ACC112 (cell line): Measurements from ENCODE around the gene ATG4B.

Experiments
- H2AFZ ChIP-seq: fragments of 200-600 bp; sonication (generic); one replicate; pipeline ENCODE4 v1.6.0; 2017; ENCODE audit warnings: antibody characterized with exemption, low read length; ENCODE audit not compliant: unreplicated experiment
- H3K27ac ChIP-seq: fragments of 200-600 bp; sonication (generic); 2 replicates; pipeline ENCODE4 v1.5.1; 2014; ENCODE audit warnings: low read depth, mild to moderate bottlenecking, antibody characterized with exemption, low read length, moderate library complexity
- H3K27me3 ChIP-seq: fragments of 200-600 bp; sonication (generic); 2 replicates; pipeline ENCODE4 v1.6.1; 2014; ENCODE audit warnings: mild to moderate bottlenecking, antibody characterized with exemption, low read length, moderate library complexity, mixed read lengths; ENCODE audit not compliant: insufficient read depth
- H3K36me3 ChIP-seq: fragments of 200-600 bp; sonication (generic); 2 replicates; pipeline ENCODE4 v1.6.1; 2016; ENCODE audit warnings: mild to moderate bottlenecking, antibody characterized with exemption, low read length, moderate library complexity, mixed read lengths; ENCODE audit not compliant: insufficient read depth
- H3K4me1 ChIP-seq: fragments of 200-600 bp; sonication (generic); one replicate; pipeline ENCODE4 v1.6.1; 2016; ENCODE audit warnings: low read length, mixed read lengths; ENCODE audit not compliant: insufficient read depth, unreplicated experiment, control insufficient read depth
- H3K4me3 ChIP-seq: fragments of 200-600 bp; sonication (generic); 2 replicates; pipeline ENCODE4 v1.5.1; 2014; ENCODE audit warnings: mild to moderate bottlenecking, low read depth, low read length
- H3K79me2 ChIP-seq: fragments of 200-600 bp; sonication (generic); one replicate; pipeline ENCODE4 v1.6.0; 2016; ENCODE audit warnings: low read length; ENCODE audit not compliant: control insufficient read depth, unreplicated experiment, insufficient read depth

Gene ATG4B

GRCh38 chr2:241676665-241677064 lies 39.2 kb downstream of the ATG4B start:
- 0 out of 2 replicates have a peak, but pooled peaks cover 13% of the 10 kb centered on the region for H3K36me3 ChIP-seq

DNA sequence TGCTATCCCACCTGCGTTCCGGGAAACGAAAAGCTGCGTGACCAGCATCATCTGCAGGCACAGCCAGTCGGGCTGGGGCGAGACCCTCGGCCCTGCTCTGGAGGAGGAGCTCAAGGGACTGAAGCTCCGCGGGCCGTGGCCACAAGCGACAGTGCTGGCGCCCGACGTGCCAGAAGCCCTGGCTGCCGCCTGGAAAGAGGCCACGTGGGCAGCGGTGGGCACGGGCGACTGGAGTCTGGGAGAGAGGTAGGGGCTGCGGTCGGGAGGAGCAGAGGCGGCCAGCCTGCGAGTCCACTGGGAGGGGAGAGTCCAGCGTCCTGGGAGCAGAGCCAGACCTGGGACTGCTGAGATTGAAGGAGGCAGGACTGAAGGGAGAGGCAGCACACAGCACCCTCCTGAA lies 39.9 kb downstream of the ATG4B start:
- no peak overlapping the region for H3K4me3 ChIP-seq
- peaks cover 12% of the 10 kb centered on the region for H3K79me2 ChIP-seq
- no peaks in the 10 kb centered on the region for H3K27me3 ChIP-seq
- peaks cover 17% of the 10 kb centered on the region for H3K4me1 ChIP-seq
- 0 out of 2 replicates have a peak, but pooled peaks cover 13% of the 10 kb centered on the region for H3K36me3 ChIP-seq
- no peak overlapping the region for H3K27ac ChIP-seq
- H2AFZ ChIP-seq, result no peak overlapping the region

More at GRCh38 chr2:241676665-241677064, 39.2 kb downstream of the ATG4B start:
- Histone ChIP-seq H3K4me3 (no peak overlapping the region), H3K79me2 (peaks cover 12% of the 10 kb centered on the region), H3K4me1 (peaks cover 11% of the 10 kb centered on the region), H3K27ac (no peak overlapping the region), H2AFZ (no peak overlapping the region), H3K27me3 (no peaks in the 10 kb centered on the region)

- Histone ChIP-seq H3K27ac (no peak overlapping the region), H2AFZ (no peak overlapping the region), H3K36me3 (0 out of 2 replicates have a peak, but pooled peaks cover 16% of the 10 kb centered on the region)
Observed at GRCh38 chr2:241678307-241678706, 40.8 kb downstream of the ATG4B start.

GRCh38 chr2:241678784-241679540 lies 41.5 kb downstream of the ATG4B start:
- H3K4me1 ChIP-seq, result peaks cover 17% of the 10 kb centered on the region
- H3K79me2 ChIP-seq, result peaks cover 19% of the 10 kb centered on the region
- H3K27me3 ChIP-seq, result no peaks in the 10 kb centered on the region
- no peak overlapping the region for H3K4me3 ChIP-seq
- H3K36me3 ChIP-seq, result 0 out of 2 replicates have a peak, but pooled peaks cover 19% of the 10 kb centered on the region
- no peak overlapping the region for H2AFZ ChIP-seq
- no peak overlapping the region for H3K27ac ChIP-seq

More at GRCh38 chr2:241678307-241678706, 40.8 kb downstream of the ATG4B start:
- H3K79me2 ChIP-seq, result peaks cover 16% of the 10 kb centered on the region
- no peak overlapping the region for H3K4me3 ChIP-seq
- peaks cover 17% of the 10 kb centered on the region for H3K4me1 ChIP-seq
- H3K27me3 ChIP-seq, result no peaks in the 10 kb centered on the region

DNA sequence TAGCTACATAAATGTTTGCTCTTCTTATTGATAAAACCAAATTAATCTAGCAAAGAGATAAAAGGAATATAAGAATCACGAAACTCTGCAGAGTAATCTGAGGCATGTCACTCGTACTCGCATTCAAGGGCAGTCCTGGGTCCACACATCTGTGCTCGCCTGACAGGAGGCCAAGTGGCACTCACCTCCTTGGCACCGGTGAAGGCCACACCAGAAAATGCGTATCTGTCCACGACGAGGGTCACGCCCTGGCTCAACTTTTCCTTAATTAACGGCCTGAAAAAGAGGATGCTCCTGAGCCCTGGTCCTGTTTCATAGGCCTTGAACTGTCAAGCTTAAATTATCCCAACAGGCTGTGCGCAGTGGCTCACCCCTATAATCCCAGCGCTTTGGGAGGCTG lies 42.6 kb downstream of the ATG4B start:
- H3K36me3 ChIP-seq, result peaks cover 23% of the 10 kb centered on the region; the same call in 1 of the 2 replicates
- no peak overlapping the region for H3K4me3 ChIP-seq
- H3K27ac ChIP-seq, result peak overlapping the region; percentile 72
- H2AFZ ChIP-seq, result no peak overlapping the region
- H3K27me3 ChIP-seq, result no peaks in the 10 kb centered on the region
- H3K79me2 ChIP-seq, result peaks cover 29% of the 10 kb centered on the region
- H3K4me1 ChIP-seq, result peaks cover 17% of the 10 kb centered on the region

DNA sequence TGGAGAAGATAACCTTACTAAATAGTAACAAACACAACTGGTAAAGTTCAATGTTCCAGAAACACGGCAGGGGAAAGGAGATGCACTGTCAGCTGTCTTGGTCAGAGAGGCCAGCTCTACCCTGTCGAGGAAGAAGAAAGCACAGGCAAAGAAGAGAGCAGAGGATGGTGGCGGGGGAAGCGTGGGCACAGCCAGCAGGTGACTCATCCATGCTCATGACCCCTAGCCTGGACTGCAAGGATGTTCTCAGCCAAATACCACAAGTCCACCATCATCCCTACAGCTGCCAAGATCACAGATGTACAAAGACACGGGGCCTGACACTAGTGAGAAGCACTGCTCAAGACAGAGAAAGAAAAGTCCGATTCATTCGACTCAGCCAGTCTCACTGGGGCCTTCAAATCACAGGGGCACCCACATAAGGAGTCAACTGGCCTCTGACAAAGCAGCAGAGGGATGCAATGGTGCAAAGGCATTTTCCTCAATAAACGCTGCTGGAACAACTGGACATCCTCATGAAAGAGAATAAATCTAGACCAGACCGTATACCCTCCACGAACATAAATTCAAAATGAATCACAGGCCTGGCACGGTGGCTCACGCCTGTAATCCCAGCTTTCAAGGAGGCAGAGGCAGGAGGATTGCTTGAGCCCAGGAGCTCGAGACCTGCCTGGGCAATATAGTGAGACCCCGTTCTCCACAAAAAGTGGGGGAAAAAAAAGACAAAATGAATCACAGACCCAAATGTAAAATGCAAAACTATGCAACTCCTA lies 43.5 kb downstream of the ATG4B start:
- Histone ChIP-seq H3K4me1 (peaks cover 21% of the 10 kb centered on the region), H3K4me3 (peak overlapping the region; percentile 27; the same call in 1 of the 2 replicates), H3K27me3 (no peaks in the 10 kb centered on the region), H3K36me3 (peaks cover 23% of the 10 kb centered on the region; the same call in 1 of the 2 replicates), H3K79me2 (peaks cover 37% of the 10 kb centered on the region), H2AFZ (no peak overlapping the region), H3K27ac (peak overlapping the region; percentile 72)

DNA sequence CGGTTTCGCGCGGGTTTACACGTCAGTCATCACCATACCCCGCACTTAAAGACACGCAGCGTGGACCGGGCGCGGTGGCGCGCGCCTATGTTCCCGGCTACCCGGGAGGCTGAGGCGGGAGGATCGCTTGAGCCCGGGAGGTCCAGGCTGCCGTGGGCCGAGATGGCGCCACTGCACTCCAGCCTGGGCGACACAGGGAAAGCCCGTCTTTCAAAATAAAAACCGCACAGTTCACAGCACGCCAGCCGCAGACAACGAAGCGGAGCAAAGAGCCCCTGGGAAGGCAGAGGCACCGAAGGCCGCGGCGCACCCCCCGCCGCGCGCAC lies 48.8 kb downstream of the ATG4B start:
- H2AFZ ChIP-seq, result peak overlapping the region; percentile 64
- peak overlapping the region; percentile 100 for H3K4me3 ChIP-seq
- H3K27ac ChIP-seq, result peak overlapping the region; percentile 46
- H3K79me2 ChIP-seq, result peaks cover 57% of the 10 kb centered on the region
- H3K4me1 ChIP-seq, result peaks cover 20% of the 10 kb centered on the region
- peaks cover 10% of the 10 kb centered on the region; the same call in 1 of the 2 replicates for H3K36me3 ChIP-seq
- no peaks in the 10 kb centered on the region for H3K27me3 ChIP-seq

DNA sequence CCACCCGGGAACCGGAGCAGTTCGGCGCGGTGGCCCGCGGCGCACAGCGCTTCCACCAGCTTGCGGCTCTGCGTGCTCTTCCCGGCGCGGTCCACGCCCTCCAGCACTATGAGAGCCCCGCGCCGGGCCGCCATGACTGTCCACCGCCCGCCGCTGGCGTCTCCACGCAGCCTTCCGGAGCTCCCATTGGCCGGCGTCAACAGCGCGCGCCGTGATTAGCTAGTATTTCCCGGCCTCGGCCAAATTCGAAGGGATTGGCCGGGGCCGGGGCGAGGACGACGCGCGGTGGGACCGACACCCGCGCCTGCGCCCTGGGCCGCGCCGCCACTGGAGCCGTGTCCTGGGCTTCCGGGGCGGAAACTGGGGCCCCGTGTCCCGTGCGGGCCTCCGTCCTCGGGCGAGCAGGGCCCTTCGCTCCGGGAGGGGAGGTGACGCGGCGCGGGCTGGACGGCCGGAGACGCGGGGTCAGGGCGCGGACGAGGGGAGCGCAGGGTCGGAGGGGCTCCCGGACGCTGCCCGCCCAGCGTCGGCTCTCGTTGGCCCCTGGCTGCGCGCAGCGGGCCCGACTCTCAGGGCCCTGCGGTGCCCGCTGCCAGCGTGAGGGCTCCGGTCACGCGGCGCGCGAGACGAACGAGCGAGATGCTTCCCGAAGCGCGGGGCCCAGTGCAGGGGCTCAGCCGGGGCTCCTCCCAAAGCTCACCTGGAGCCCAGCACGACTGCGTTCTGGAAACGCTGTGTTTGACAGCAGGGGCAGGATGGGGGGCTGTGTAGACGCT lies 49.3 kb downstream of the ATG4B start, which contains the start of gene DTYMK:
DTYMK (minus strand) TSS at position 166 of the 776 bp plus-strand sequence; CDS start at position 134, 32 bp downstream.
- no peaks in the 10 kb centered on the region for H3K27me3 ChIP-seq
- peaks cover 57% of the 10 kb centered on the region for H3K79me2 ChIP-seq
- peak within 1 kb of the TSS; percentile 82 for H3K27ac ChIP-seq
- H3K4me3 ChIP-seq, result peak within 1 kb of the TSS; percentile 100
- H3K36me3 ChIP-seq, result peaks cover 10% of the 10 kb centered on the region; the same call in 1 of the 2 replicates
- peak within 1 kb of the TSS; percentile 64 for H2AFZ ChIP-seq
- peaks cover 19% of the 10 kb centered on the region for H3K4me1 ChIP-seq

- Histone ChIP-seq H3K27me3 (no peaks in the 10 kb centered on the region), H3K4me1 (peaks cover 25% of the 10 kb centered on the region), H3K79me2 (peaks cover 48% of the 10 kb centered on the region), H3K36me3 (peaks cover under 1% of the 10 kb centered on the region; the same call in 1 of the 2 replicates), H3K27ac (no peak overlapping the region), H3K4me3 (no peak overlapping the region), H2AFZ (no peak overlapping the region)
Observed at GRCh38 chr2:241689306-241689705, 51.8 kb downstream of the ATG4B start.

- H3K36me3 ChIP-seq, result no peaks in the 10 kb centered on the region
- no peaks in the 10 kb centered on the region for H3K27me3 ChIP-seq
- peaks cover 25% of the 10 kb centered on the region for H3K4me1 ChIP-seq
- H3K4me3 ChIP-seq, result no peak overlapping the region
- H3K27ac ChIP-seq, result no peak overlapping the region
- H3K79me2 ChIP-seq, result peaks cover 40% of the 10 kb centered on the region
- no peak overlapping the region for H2AFZ ChIP-seq
Observed at GRCh38 chr2:241690202-241690717, 52.8 kb downstream of the ATG4B start.
